ENCODE measurements around the gene MTUS2.

DNA sequence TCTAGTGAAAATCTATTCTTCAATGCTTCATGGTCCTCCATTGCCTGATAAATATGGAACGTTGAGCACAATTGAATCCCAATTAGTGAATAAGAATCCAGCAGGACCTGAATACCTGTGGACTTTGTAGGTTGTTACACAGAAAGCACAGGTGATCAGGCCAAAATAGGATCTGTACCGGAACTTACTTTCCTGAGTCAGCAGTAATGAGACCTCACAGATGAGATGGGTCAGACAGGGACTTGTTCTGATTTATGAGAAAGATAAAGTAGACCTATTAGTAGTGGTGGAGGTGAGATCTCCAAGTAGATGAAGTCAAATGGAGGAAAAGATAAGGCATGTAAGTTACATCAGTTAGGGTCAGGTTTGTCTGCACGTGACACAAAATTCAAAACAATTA, 351.1 kb downstream of the MTUS2 start:
- TF ChIP-seq, protein P1, sequence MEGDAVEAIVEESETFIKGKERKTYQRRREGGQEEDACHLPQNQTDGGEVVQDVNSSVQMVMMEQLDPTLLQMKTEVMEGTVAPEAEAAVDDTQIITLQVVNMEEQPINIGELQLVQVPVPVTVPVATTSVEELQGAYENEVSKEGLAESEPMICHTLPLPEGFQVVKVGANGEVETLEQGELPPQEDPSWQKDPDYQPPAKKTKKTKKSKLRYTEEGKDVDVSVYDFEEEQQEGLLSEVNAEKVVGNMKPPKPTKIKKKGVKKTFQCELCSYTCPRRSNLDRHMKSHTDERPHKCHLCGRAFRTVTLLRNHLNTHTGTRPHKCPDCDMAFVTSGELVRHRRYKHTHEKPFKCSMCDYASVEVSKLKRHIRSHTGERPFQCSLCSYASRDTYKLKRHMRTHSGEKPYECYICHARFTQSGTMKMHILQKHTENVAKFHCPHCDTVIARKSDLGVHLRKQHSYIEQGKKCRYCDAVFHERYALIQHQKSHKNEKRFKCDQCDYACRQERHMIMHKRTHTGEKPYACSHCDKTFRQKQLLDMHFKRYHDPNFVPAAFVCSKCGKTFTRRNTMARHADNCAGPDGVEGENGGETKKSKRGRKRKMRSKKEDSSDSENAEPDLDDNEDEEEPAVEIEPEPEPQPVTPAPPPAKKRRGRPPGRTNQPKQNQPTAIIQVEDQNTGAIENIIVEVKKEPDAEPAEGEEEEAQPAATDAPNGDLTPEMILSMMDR (conservative IDR thresholded peaks at IDR 0.05 in 1 of 2, IDR thresholded peaks at IDR 0.05 in 1 of 2; ENCODE audit: low read depth in 1 of 2, low read length in 2 of 2) = no peak
- TF ChIP-seq EZH2 (IDR thresholded peaks at IDR 0.05; ENCODE audit: low read length, missing control alignments) = no peak
